Hepatocyte (in vitro differentiated cells): ENCODE measurements around the gene PTPRE.

Experiments
- EZH2 ChIP-seq: fragments of 200-600 bp; sonication (generic); IDR thresholded peaks from 2 replicates; pipeline ENCODE4 v1.6.1; 2016; ENCODE audit warnings: antibody characterized with exemption, mild to moderate bottlenecking, borderline replicate concordance
- TF ChIP-seq, protein P1 (sequence below): fragments of 200-600 bp; sonication (generic); IDR thresholded peaks from 2 replicates; pipeline ENCODE4 v1.5.1; 2016; ENCODE audit warnings: antibody characterized with exemption, mild to moderate bottlenecking; ENCODE audit not compliant: poor library complexity

DNA sequence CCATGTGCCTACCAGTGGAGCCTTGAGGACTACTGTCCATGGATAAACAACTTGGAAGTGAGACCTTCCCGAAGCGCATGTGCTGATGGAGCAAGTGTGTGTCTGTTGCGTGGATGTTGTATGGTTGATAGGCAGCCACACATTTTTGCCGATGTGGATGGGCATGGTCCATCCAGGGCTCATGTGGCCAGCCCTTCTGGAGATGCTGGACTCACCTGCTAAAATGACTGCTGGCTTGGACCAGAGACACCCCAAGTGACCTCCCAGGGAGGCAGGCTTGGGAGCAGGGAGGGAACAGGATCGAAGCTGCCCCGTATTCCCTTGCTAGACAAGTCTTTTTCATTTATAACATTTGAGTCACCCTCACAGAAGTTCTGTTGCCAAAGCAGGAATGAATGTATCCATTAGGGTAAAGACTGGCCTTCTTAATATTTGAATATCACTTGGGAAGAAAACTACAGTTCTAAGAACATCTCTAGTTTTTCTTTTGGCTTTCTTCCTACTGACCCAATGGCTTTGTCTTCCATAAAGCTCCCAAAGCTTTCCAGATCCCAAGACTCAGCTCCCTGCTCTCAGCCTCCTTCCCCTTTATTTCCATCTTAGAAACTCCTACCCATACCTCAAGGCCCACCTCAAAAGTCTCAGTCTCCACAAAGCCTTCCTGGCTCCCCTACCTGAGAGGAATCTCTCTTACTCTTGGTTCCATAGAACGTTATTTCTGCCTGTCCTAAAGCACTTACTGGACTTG lies 3.0 kb downstream of the PTPRE start:
- TF ChIP-seq, protein P1, sequence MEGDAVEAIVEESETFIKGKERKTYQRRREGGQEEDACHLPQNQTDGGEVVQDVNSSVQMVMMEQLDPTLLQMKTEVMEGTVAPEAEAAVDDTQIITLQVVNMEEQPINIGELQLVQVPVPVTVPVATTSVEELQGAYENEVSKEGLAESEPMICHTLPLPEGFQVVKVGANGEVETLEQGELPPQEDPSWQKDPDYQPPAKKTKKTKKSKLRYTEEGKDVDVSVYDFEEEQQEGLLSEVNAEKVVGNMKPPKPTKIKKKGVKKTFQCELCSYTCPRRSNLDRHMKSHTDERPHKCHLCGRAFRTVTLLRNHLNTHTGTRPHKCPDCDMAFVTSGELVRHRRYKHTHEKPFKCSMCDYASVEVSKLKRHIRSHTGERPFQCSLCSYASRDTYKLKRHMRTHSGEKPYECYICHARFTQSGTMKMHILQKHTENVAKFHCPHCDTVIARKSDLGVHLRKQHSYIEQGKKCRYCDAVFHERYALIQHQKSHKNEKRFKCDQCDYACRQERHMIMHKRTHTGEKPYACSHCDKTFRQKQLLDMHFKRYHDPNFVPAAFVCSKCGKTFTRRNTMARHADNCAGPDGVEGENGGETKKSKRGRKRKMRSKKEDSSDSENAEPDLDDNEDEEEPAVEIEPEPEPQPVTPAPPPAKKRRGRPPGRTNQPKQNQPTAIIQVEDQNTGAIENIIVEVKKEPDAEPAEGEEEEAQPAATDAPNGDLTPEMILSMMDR, result no peak
- TF ChIP-seq EZH2, result no peak
